CD4-positive, alpha-beta T cell treated with Interleukin-6 at 100 ng/mL for 8 hours (primary cell): ENCODE results near the gene RFK.
A peak's percentile ranks its signal among the peaks of the same experiment; 100 is the strongest.
"Not testable (repeated sequence)": the region's sequence is repeated elsewhere in the genome, so short reads cannot be mapped to it uniquely, and the experiment has no call there.

Experiments used
- DNase-seq: peaks from one replicate; pipeline ENCODE4 v3.0.0-alpha.2; 2020; ENCODE audit warnings: mixed read lengths, low spot score

RFK gene

GRCh38 chr9:76394195-76394959 is at the start of gene RFK:
RFK (minus strand) TSS chr9:76394426; CDS start chr9:76394171, 255 bp downstream.
- DNase-seq, result peak; percentile 89

- DNase-seq, result no peak
Observed at GRCh38 chr9:76443887-76444286, 49.7 kb upstream of the RFK start.

- no peak for DNase-seq
Observed at GRCh38 chr9:76441551-76442322, 47.5 kb upstream of the RFK start.

- no peak for DNase-seq
Observed at GRCh38 chr9:76438841-76439588, 44.8 kb upstream of the RFK start.

GRCh38 chr9:76437017-76437699 is 42.9 kb upstream of the RFK start:
- not testable (repeated sequence) for DNase-seq

- DNase-seq, result not testable (repeated sequence)
Observed at GRCh38 chr9:76434897-76435296, 40.7 kb upstream of the RFK start.

- DNase-seq, result no peak
Observed at GRCh38 chr9:76433836-76434235, 39.6 kb upstream of the RFK start.

GRCh38 chr9:76433406-76433805 is 39.2 kb upstream of the RFK start:
- no peak for DNase-seq

- DNase-seq, result no peak
Observed at GRCh38 chr9:76431601-76432000, 37.4 kb upstream of the RFK start.

GRCh38 chr9:76426807-76427419 is 32.7 kb upstream of the RFK start:
- no peak for DNase-seq

- no peak for DNase-seq
Observed at GRCh38 chr9:76425677-76426453, 31.6 kb upstream of the RFK start.

- DNase-seq, result no peak
Observed at GRCh38 chr9:76424491-76424890, 30.3 kb upstream of the RFK start.

- no peak for DNase-seq
Observed at GRCh38 chr9:76423216-76424177, 29.3 kb upstream of the RFK start.

- no peak for DNase-seq
Observed at GRCh38 chr9:76419782-76420380, 25.7 kb upstream of the RFK start.

GRCh38 chr9:76417394-76417793 is 23.2 kb upstream of the RFK start:
- DNase-seq, result no peak

- no peak for DNase-seq
Observed at GRCh38 chr9:76415731-76416130, 21.5 kb upstream of the RFK start.

- DNase-seq, result no peak
Observed at GRCh38 chr9:76415154-76415553, 20.9 kb upstream of the RFK start.

GRCh38 chr9:76414661-76415060 is 20.4 kb upstream of the RFK start:
- DNase-seq, result no peak

- DNase-seq, result no peak
Observed at GRCh38 chr9:76413658-76414057, 19.4 kb upstream of the RFK start.
